Neural progenitor cell (in vitro differentiated cells): ENCODE measurements around the gene PXDC1. TPM values are rescaled to one million over a fixed set of nuclear protein-coding genes. Genes with fewer than 3 reads are reported as not detected.

Experiments used
- DNase-seq: peaks from one replicate; pipeline ENCODE4 v3.0.0-alpha.2; 2016; ENCODE audit warnings: low spot score
- H2AFZ ChIP-seq: fragments of 200-600 bp; sonication (generic); replicated peaks from 2 replicates; pipeline ENCODE4 v1.6.1; 2016; ENCODE audit warnings: antibody characterized with exemption
- H3F3A ChIP-seq: fragments of 200-600 bp; sonication (generic); 2 replicates; pipeline ENCODE4 v1.6.1; 2016; ENCODE audit warnings: antibody characterized with exemption, low read depth
- H3K27ac ChIP-seq: fragments of 200-600 bp; sonication (generic); 2 replicates; pipeline ENCODE4 v1.5.1; 2016; ENCODE audit warnings: mild to moderate bottlenecking
- H3K27me3 ChIP-seq: fragments of 200-600 bp; sonication (generic); 2 replicates; pipeline ENCODE4 v1.6.1; 2016; ENCODE audit warnings: mild to moderate bottlenecking, moderate library complexity
- H3K36me3 ChIP-seq: fragments of 200-600 bp; sonication (generic); 2 replicates; pipeline ENCODE4 v1.5.1; 2016
- H3K4me1 ChIP-seq: fragments of 200-600 bp; sonication (generic); 2 replicates; pipeline ENCODE4 v1.6.1; 2016; ENCODE audit warnings: mixed run types
- H3K4me2 ChIP-seq: fragments of 200-600 bp; sonication (generic); 2 replicates; pipeline ENCODE4 v1.6.1; 2016
- H3K4me3 ChIP-seq: fragments of 200-600 bp; sonication (generic); 2 replicates; pipeline ENCODE4 v1.5.1; 2016
- H3K79me2 ChIP-seq: fragments of 200-600 bp; sonication (generic); 2 replicates; pipeline ENCODE4 v1.6.1; 2016; ENCODE audit warnings: low read depth
- H3K9ac ChIP-seq: fragments of 200-600 bp; sonication (generic); 2 replicates; pipeline ENCODE4 v1.6.1; 2016
- H3K9me3 ChIP-seq: fragments of 200-600 bp; sonication (generic); 2 replicates; pipeline ENCODE4 v1.5.1; 2016; ENCODE audit warnings: low read depth
- H4K20me1 ChIP-seq: fragments of 200-600 bp; sonication (generic); 2 replicates; pipeline ENCODE4 v1.6.1; 2016; ENCODE audit warnings: low read depth
- H3K27ac Mint-ChIP-seq: 3 replicates; pipeline ENCODE4 v1.8.0; 2021; ENCODE audit warnings: mixed read lengths
- H3K27me3 Mint-ChIP-seq: 2 replicates; pipeline ENCODE4 v1.8.0; 2022; ENCODE audit warnings: low read depth, mild to moderate bottlenecking, inconsistent platforms, moderate library complexity, mixed read lengths; ENCODE audit not compliant: insufficient read depth
- H3K36me3 Mint-ChIP-seq: 3 replicates; pipeline ENCODE4 v1.8.0; 2021; ENCODE audit warnings: mixed read lengths
- H3K4me1 Mint-ChIP-seq: 3 replicates; pipeline ENCODE4 v1.8.0; 2021; ENCODE audit warnings: mixed read lengths
- H3K4me3 Mint-ChIP-seq: 3 replicates; pipeline ENCODE4 v1.8.0; 2021; ENCODE audit warnings: mild to moderate bottlenecking, moderate library complexity, mixed read lengths
- H3K9me3 Mint-ChIP-seq: 3 replicates; pipeline ENCODE4 v1.8.0; 2020; ENCODE audit warnings: mixed read lengths
- CTCF ChIP-seq: fragments of 200-600 bp; sonication (generic); IDR thresholded peaks from 2 replicates; pipeline ENCODE4 v1.5.1; 2017; ENCODE audit warnings: antibody characterized with exemption, mild to moderate bottlenecking
- EZH2 ChIP-seq: fragments of 200-600 bp; sonication (generic); IDR thresholded peaks from 2 replicates; pipeline ENCODE4 v1.6.1; 2017; ENCODE audit warnings: antibody characterized with exemption, mild to moderate bottlenecking, moderate library complexity
- EZH2phosphoT487 ChIP-seq: fragments of 200-600 bp; sonication (generic); IDR thresholded peaks from 2 replicates; pipeline ENCODE4 v1.6.1; 2017; ENCODE audit warnings: antibody characterized with exemption
- total RNA-seq: library from RNA; depleted of rRNA; stranded (reverse); fragments of >200 nt; gene quantifications from 2 replicates; pipeline ENCODE4 v1.2.3, GENCODE V29; 2015; ENCODE audit warnings: low replicate concordance

The PXDC1 gene
- total RNA-seq, 1 donor from 2014 or later: 2.0 TPM

GRCh38 chr6:3697609-3698008 lies 53.9 kb downstream of the PXDC1 start:
- Histone ChIP-seq H3K27me3 (no peaks in the 10 kb centered on the region), H3K4me3 (no peak overlapping the region), H3K79me2 (no peaks in the 10 kb centered on the region), H3K4me2 (no peak overlapping the region), H3K36me3 (no peaks in the 10 kb centered on the region), H4K20me1 (no peaks in the 10 kb centered on the region), H3K9me3 (peaks cover 5% of the 10 kb centered on the region), H3F3A (no peaks in the 10 kb centered on the region), H3K9ac (no peak overlapping the region), H3K27ac (no peak overlapping the region), H3K4me1 (peaks cover 8% of the 10 kb centered on the region), H2AFZ (no peak overlapping the region)
- H3K4me3 Mint-ChIP-seq: no peak overlapping the region
- H3K36me3 Mint-ChIP-seq: no peaks in the 10 kb centered on the region
- peaks cover 6% of the 10 kb centered on the region for H3K9me3 Mint-ChIP-seq
- no peak for TF ChIP-seq EZH2phosphoT487
- TF ChIP-seq CTCF: no peak
- TF ChIP-seq EZH2: no peak
- DNase-seq: no peak
- H3K4me1 Mint-ChIP-seq: peaks cover 11% of the 10 kb centered on the region
- H3K27me3 Mint-ChIP-seq: peaks cover 2% of the 10 kb centered on the region
- no peak overlapping the region for H3K27ac Mint-ChIP-seq

DNA sequence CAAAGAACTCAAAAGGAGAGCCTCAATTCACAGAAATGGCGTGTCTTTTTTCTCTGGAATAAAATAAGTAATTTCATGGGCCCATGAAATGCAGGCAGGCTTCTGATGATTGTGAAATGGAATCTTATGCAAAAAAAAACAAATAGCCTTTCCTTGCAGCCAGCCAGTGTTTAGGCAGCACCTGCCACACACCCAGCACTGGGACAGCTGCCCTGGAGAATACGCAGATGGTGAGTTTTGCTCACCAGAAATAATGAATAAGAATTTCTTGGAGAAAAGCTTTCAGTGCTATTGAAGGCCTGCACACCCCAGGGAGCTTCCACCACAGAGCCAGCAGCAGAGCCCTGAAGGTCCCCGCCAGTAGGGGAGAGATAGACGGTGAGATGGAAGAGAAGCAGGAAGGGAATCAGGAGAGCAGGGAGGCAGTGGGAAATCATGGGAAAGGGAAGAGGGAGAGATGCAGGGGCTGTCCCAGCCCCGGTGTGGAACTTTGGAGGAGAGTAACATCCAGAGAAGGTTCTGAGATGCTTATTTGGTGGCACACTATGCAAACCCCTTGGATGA lies 54.9 kb downstream of the PXDC1 start:
- TF ChIP-seq CTCF (no peak), EZH2phosphoT487 (no peak), EZH2 (no peak)

GRCh38 chr6:3695065-3695817 lies 56.3 kb downstream of the PXDC1 start:
- Mint-ChIP-seq H3K4me3 (no peak overlapping the region), H3K9me3 (peaks cover 6% of the 10 kb centered on the region), H3K27ac (no peak overlapping the region), H3K27me3 (peaks cover 2% of the 10 kb centered on the region), H3K4me1 (peaks cover 11% of the 10 kb centered on the region), H3K36me3 (no peaks in the 10 kb centered on the region)
- H4K20me1 ChIP-seq: no peaks in the 10 kb centered on the region
- no peak overlapping the region for H3K4me2 ChIP-seq
- H3K4me3 ChIP-seq: no peak overlapping the region
- H3K4me1 ChIP-seq: peaks cover 8% of the 10 kb centered on the region
- H3K79me2 ChIP-seq: no peaks in the 10 kb centered on the region
- no peak overlapping the region for H2AFZ ChIP-seq
- TF ChIP-seq EZH2: no peak
- TF ChIP-seq CTCF: no peak
- TF ChIP-seq EZH2phosphoT487: no peak
- no peak overlapping the region for H3K27ac ChIP-seq
- no peaks in the 10 kb centered on the region for H3K36me3 ChIP-seq
- DNase-seq: no peak
- no peak overlapping the region for H3K9ac ChIP-seq
- peaks cover 5% of the 10 kb centered on the region for H3K9me3 ChIP-seq
- H3K27me3 ChIP-seq: no peaks in the 10 kb centered on the region
- no peaks in the 10 kb centered on the region for H3F3A ChIP-seq

More for the DNA sequence above, 54.9 kb downstream of the PXDC1 start:
- H3K4me1 Mint-ChIP-seq: peaks cover 11% of the 10 kb centered on the region
- peaks cover 8% of the 10 kb centered on the region for H3K4me1 ChIP-seq
- H3K9ac ChIP-seq: no peak overlapping the region
- H3K36me3 ChIP-seq: no peaks in the 10 kb centered on the region
- no peak for DNase-seq
- H3K9me3 ChIP-seq: peaks cover 5% of the 10 kb centered on the region
- no peaks in the 10 kb centered on the region for H4K20me1 ChIP-seq
- H3K27ac ChIP-seq: no peak overlapping the region
- H2AFZ ChIP-seq: peak overlapping the region; percentile 12
- H3K4me2 ChIP-seq: no peak overlapping the region
- no peaks in the 10 kb centered on the region for H3F3A ChIP-seq
- H3K27ac Mint-ChIP-seq: no peak overlapping the region
- no peaks in the 10 kb centered on the region for H3K79me2 ChIP-seq
- H3K27me3 ChIP-seq: no peaks in the 10 kb centered on the region
- peaks cover 2% of the 10 kb centered on the region for H3K27me3 Mint-ChIP-seq
- H3K4me3 Mint-ChIP-seq: no peak overlapping the region
- peaks cover 6% of the 10 kb centered on the region for H3K9me3 Mint-ChIP-seq
- no peaks in the 10 kb centered on the region for H3K36me3 Mint-ChIP-seq
- H3K4me3 ChIP-seq: no peak overlapping the region
